NCI-H2196 (cell line): ENCODE data around the gene DISP2.

Experiments
- DNase-seq: peaks from one replicate; lab custom pipeline; 2025; ENCODE audit not compliant: unreplicated experiment; lab: John Stamatoyannopoulos, UW

The DISP2 gene

GRCh38 chr15:40382580-40383456 is 24.8 kb downstream of the DISP2 start, which contains the start of gene KNSTRN:
Gene KNSTRN, plus strand, starts transcription at chr15:40382721. Its CDS starts 115 bp downstream, at chr15:40382836.
- DNase-seq: peak; percentile 85

- no peak for DNase-seq
These were observed 28.5 kb downstream of the DISP2 start for GRCh38 chr15:40386480-40386879.

GRCh38 chr15:40388941-40389823 is 31.2 kb downstream of the DISP2 start:
- DNase-seq: no peak

- DNase-seq: no peak
These were observed 32.0 kb downstream of the DISP2 start for GRCh38 chr15:40389824-40390595.

- no peak for DNase-seq
These were observed 35.2 kb downstream of the DISP2 start for GRCh38 chr15:40392986-40393948.

GRCh38 chr15:40397688-40398412 is 39.8 kb downstream of the DISP2 start:
- DNase-seq: no peak

- DNase-seq: no peak
These were observed 40.4 kb downstream of the DISP2 start for GRCh38 chr15:40398413-40398873.

- DNase-seq: no peak
These were observed 41.4 kb downstream of the DISP2 start for GRCh38 chr15:40399370-40399769.

- peak; percentile 84 for DNase-seq
These were observed 47.7 kb downstream of the DISP2 start, which contains the start of gene IVD for GRCh38 chr15:40405501-40406381. Gene IVD, plus strand, starts transcription at chr15:40405795. Its CDS starts 33 bp downstream, at chr15:40405828.

- no peak for DNase-seq
These were observed 49.4 kb downstream of the DISP2 start for GRCh38 chr15:40407330-40407990.

GRCh38 chr15:40409366-40409765 is 51.3 kb downstream of the DISP2 start:
- DNase-seq: peak; percentile 30

- DNase-seq: no peak
These were observed 52.5 kb downstream of the DISP2 start for GRCh38 chr15:40410476-40410875.

GRCh38 chr15:40412095-40412759 is 54.2 kb downstream of the DISP2 start:
- DNase-seq: no peak

GRCh38 chr15:40413036-40413435 is 55.0 kb downstream of the DISP2 start:
- DNase-seq: no peak

- no peak for DNase-seq
These were observed 56.8 kb downstream of the DISP2 start for GRCh38 chr15:40414816-40415215.

- no peak for DNase-seq
These were observed 57.2 kb downstream of the DISP2 start for GRCh38 chr15:40415226-40415625.

GRCh38 chr15:40416056-40416455 is 58.0 kb downstream of the DISP2 start:
- no peak for DNase-seq
